HL-60 (cell line): ENCODE data around the gene ENO3.

Experiments used
- DNase-seq, 2 experiments: peaks; one replicate each; pipeline ENCODE4 v3.0.0-alpha.2; 2010 to 2020; ENCODE audit warnings: low read depth in 1 of 2, low spot score in 1 of 2
- H3K27ac ChIP-seq: fragments of 250-450 bp; sonication (Bioruptor Pico); replicated peaks from 2 replicates; pipeline ENCODE4 v1.5.1; 2020; ENCODE audit warnings: mild to moderate bottlenecking, moderate library complexity
- H3K27me3 ChIP-seq: fragments of 250-450 bp; sonication (Bioruptor Pico); 2 replicates; pipeline ENCODE4 v1.5.1; 2021; ENCODE audit warnings: mild to moderate bottlenecking, moderate library complexity; ENCODE audit not compliant: insufficient read depth, poor library complexity, severe bottlenecking
- H3K4me3 ChIP-seq: replicated peaks from 2 replicates; pipeline ENCODE4 v1.5.1; 2011; ENCODE audit warnings: mild to moderate bottlenecking, control low read depth, low read length; ENCODE audit not compliant: insufficient read depth
- CTCF ChIP-seq: IDR thresholded peaks from one replicate; pipeline ENCODE4 v1.5.1; 2011; ENCODE audit warnings: low read length, control low read depth, inconsistent platforms; ENCODE audit not compliant: insufficient read depth
- GABPA ChIP-seq: IDR thresholded peaks from 2 replicates; pipeline ENCODE4 v1.6.1; 2012; ENCODE audit warnings: low read depth
- POLR2AphosphoS5 ChIP-seq: IDR thresholded peaks from 2 replicates; pipeline ENCODE4 v1.6.1; 2012; ENCODE audit warnings: low read depth
- REST ChIP-seq: IDR thresholded peaks from 2 replicates; pipeline ENCODE4 v1.6.1; 2012; ENCODE audit warnings: low read depth; ENCODE audit not compliant: insufficient replicate concordance
- SPI1 ChIP-seq: IDR thresholded peaks from 2 replicates; pipeline ENCODE4 v1.6.1; 2012; ENCODE audit warnings: low read depth, mild to moderate bottlenecking, borderline replicate concordance

Gene ENO3

GRCh38 chr17:4958102-4958501, 7.2 kb downstream of the ENO3 start:
- Histone ChIP-seq H3K27me3 (no peaks in the 10 kb centered on the region), H3K27ac (no peak overlapping the region), H3K4me3 (no peak overlapping the region)
- TF ChIP-seq REST (no peak), GABPA (no peak), SPI1 (no peak), POLR2AphosphoS5 (no peak), CTCF (no peak)
- no peak for DNase-seq

- TF ChIP-seq GABPA (no peak), POLR2AphosphoS5 (no peak), CTCF (no peak), SPI1 (no peak), REST (no peak)
- no peak overlapping the region for H3K27ac ChIP-seq
- H3K4me3 ChIP-seq = no peak overlapping the region
- DNase-seq = no peak
- no peaks in the 10 kb centered on the region for H3K27me3 ChIP-seq
Measured at GRCh38 chr17:4959261-4959965, 8.5 kb downstream of the ENO3 start.

GRCh38 chr17:4960279-4960922, 9.5 kb downstream of the ENO3 start:
- no peak for DNase-seq
- TF ChIP-seq GABPA = no peak
- TF ChIP-seq CTCF = no peak
- no peak for TF ChIP-seq POLR2AphosphoS5
- TF ChIP-seq REST = no peak
- TF ChIP-seq SPI1 = no peak
- Histone ChIP-seq H3K4me3 (no peak overlapping the region), H3K27ac (no peak overlapping the region), H3K27me3 (no peaks in the 10 kb centered on the region)
